Peyer's patch (tissue), 4 donors: Measurements from ENCODE around the gene INPP4A. TPM values are rescaled to one million over a fixed set of nuclear protein-coding genes. Genes with fewer than 3 reads are reported as not detected.
"Not testable (repeated sequence)": the region's sequence is repeated elsewhere in the genome, so short reads cannot be mapped to it uniquely, and the experiment has no call there.

Source experiments
- DNase-seq, 3 donors: peaks; one replicate each; pipeline ENCODE4 v3.0.0-alpha.2; 2017 to 2019
- H3K27ac ChIP-seq, 4 donors: fragments of 200-600 bp; sonication (generic); one replicate each; pipeline ENCODE4 v1.5.1; 2016 to 2019
- H3K27me3 ChIP-seq, 2 donors: fragments of 200-600 bp; sonication (generic); one replicate each; pipeline ENCODE4 v1.5.1; 2019
- H3K36me3 ChIP-seq, 3 donors: fragments of 200-600 bp; sonication (generic); one replicate each; pipeline ENCODE4 v1.5.1; 2016 to 2019
- H3K4me1 ChIP-seq, 4 donors: fragments of 200-600 bp; sonication (generic); one replicate each; pipeline ENCODE4 v1.5.1; 2016 to 2019
- H3K4me3 ChIP-seq, 4 donors: fragments of 200-600 bp; sonication (generic); 1 replicate in 3 of 4; 2 replicates in 1 of 4; pipeline ENCODE4 v1.5.1; 2016 to 2019; ENCODE audit warnings: mild to moderate bottlenecking in 1 of 4
- H3K9me3 ChIP-seq, 4 donors: fragments of 200-600 bp; sonication (generic); one replicate each; pipeline ENCODE4 v1.5.1; 2016 to 2019; ENCODE audit warnings: mild to moderate bottlenecking in 1 of 4
- CTCF ChIP-seq, 6 experiments: fragments of 450-650 bp in 4 of 6; fragments of 200-600 bp in 2 of 6; sonication (generic) in 1 of 6; IDR thresholded peaks; one replicate each; pipeline ENCODE4 v1.5.1; 2017 to 2019; ENCODE audit warnings: antibody characterized with exemption in 6 of 6, mild to moderate bottlenecking in 3 of 6, moderate library complexity in 1 of 6
- POLR2A ChIP-seq, 2 donors: fragments of 450-650 bp; IDR thresholded peaks; one replicate each; pipeline ENCODE4 v1.5.1; 2017; ENCODE audit warnings: antibody characterized with exemption in 2 of 2, mild to moderate bottlenecking in 2 of 2, moderate library complexity in 2 of 2
- total RNA-seq, 4 donors: library from RNA; depleted of rRNA; stranded (reverse); fragments of >200 nt; gene quantifications; one replicate each; pipeline ENCODE4 v1.1.0, GENCODE V29; 2016

The INPP4A gene
- total RNA-seq, 4 donors from 2014 or later, result 15.6 to 78.4 (median 27.4) TPM

DNA sequence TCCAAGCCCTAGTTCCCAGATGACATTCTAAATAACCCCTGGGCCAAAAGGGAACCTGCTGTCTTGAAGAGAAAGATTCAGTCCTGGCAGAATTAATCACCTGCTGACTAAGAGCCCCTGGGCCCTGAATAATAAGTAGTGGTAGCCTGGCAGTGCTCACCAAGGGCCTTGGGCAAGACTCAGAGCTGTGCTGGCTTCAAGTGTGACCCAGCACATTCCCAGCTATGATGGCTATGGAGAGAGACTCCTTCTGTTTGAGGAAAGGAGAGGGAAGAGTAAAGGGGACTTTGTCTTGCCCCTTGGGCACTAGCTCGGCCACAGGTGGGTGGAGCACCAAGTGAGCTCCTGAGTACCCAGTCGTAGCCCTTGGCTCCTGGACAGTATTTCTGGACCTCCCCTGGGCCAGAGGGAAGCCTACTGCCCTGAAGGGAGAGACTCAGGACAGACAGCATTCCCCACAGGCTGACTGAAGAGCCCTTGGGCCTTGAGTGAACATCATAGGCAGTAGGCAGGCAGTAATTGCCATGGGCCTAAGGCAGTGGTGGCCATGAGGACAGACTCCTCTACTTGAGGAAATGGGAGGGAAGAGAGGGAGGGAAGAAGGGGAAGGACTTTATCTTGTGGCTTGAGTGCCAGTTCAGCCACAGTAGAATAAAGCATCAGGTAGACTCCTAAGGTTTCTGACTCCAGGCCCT is 40.0 kb upstream of the INPP4A start:
- Histone ChIP-seq H3K27ac (no peak overlapping the region), H3K4me3 (no peak overlapping the region), H3K4me1 (no peaks in the 10 kb centered on the region), H3K9me3 (no peaks in the 10 kb centered on the region), H3K27me3 (no peaks in the 10 kb centered on the region), H3K36me3 (no peaks in the 10 kb centered on the region)
- no peak for TF ChIP-seq POLR2A (IDR thresholded peaks at IDR 0.05)
- no peak for TF ChIP-seq CTCF (IDR thresholded peaks at IDR 0.05)
- DNase-seq, result no peak

- H3K27ac ChIP-seq, result no peak overlapping the region
- no peaks in the 10 kb centered on the region for H3K36me3 ChIP-seq
These were observed 39.4 kb upstream of the INPP4A start for GRCh38 chr2:98405301-98405700.

DNA sequence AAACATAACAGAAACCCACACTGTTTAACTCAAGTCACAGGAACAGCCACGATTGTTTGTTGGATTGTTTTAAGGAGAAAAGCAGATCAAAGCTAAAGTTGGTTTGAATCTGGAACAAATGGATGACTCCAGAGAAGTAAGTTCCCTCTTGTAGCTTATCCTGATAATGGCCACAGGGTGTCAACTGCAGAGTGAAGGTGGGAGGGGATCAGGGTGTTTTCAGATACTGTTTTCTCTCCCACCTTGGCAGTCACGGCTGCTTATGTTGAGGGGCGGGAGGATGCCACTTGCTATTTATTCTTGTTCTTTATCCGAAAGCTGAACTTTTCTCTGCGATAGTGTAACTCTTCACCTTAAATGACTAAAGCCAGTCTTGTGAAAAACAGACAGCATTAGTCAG is 36.5 kb upstream of the INPP4A start:
- no peak for TF ChIP-seq POLR2A (IDR thresholded peaks at IDR 0.05)
- no peaks in the 10 kb centered on the region for H3K27me3 ChIP-seq
- no peak overlapping the region for H3K4me3 ChIP-seq
- H3K27ac ChIP-seq, result no peak overlapping the region
- no peaks in the 10 kb centered on the region for H3K4me1 ChIP-seq
- no peaks in the 10 kb centered on the region for H3K36me3 ChIP-seq
- DNase-seq, result no peak
- H3K9me3 ChIP-seq, result no peaks in the 10 kb centered on the region

More at GRCh38 chr2:98405301-98405700, 39.4 kb upstream of the INPP4A start:
- Histone ChIP-seq H3K9me3 (no peaks in the 10 kb centered on the region), H3K27me3 (no peaks in the 10 kb centered on the region), H3K4me3 (no peak overlapping the region), H3K4me1 (no peaks in the 10 kb centered on the region)
- no peak for DNase-seq
- TF ChIP-seq CTCF (IDR thresholded peaks at IDR 0.05) (no peak), POLR2A (IDR thresholded peaks at IDR 0.05) (no peak)

- Histone ChIP-seq H3K4me1 (no peaks in the 10 kb centered on the region), H3K27ac (no peak overlapping the region), H3K4me3 (no peak overlapping the region), H3K27me3 (no peaks in the 10 kb centered on the region), H3K9me3 (peaks cover 0 to 3% (median 0%) of the 10 kb centered on the region in 4 donors), H3K36me3 (no peaks in the 10 kb centered on the region)
- DNase-seq, result peak in 2 of 3 donors; percentile 44 to 70
- TF ChIP-seq POLR2A (IDR thresholded peaks at IDR 0.05) (no peak), CTCF (IDR thresholded peaks at IDR 0.05) (peak; percentile 71 to 92 (median 82))
These were observed 31.8 kb upstream of the INPP4A start for GRCh38 chr2:98412751-98413458.

- not testable (repeated sequence) for H3K9me3 ChIP-seq, H3K27ac ChIP-seq, H3K36me3 ChIP-seq, H3K27me3 ChIP-seq, DNase-seq, H3K4me3 ChIP-seq, H3K4me1 ChIP-seq
These were observed 30.4 kb upstream of the INPP4A start for GRCh38 chr2:98414246-98414645.

DNA sequence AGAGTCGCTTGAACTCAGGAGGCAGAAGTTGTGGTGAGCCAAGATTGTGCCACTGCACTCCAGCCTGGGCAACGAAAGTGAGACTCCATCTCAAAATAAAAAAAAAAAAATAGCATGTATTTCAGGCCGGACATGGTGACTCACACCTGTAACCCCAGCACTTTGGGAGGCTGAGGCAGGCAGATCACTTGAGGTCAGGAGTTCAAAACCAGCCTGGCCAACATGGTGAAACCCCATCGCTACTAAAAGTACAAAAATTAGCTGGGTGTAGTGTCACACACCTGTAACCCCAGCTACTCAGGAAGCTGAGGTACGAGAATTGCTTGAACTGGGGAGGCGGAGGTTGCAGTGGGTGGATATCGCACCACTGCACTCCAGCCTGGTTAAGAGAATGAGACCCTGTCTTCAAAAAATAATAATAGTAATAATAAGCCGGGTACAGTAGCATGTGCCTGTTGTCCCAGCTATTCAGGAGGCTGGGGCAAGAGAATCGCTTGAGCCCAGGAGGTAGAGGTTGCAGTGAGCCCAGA is 28.9 kb upstream of the INPP4A start:
- H3K27ac ChIP-seq, H3K27me3 ChIP-seq, H3K4me1 ChIP-seq, H3K4me3 ChIP-seq, DNase-seq, H3K36me3 ChIP-seq, H3K9me3 ChIP-seq: not testable (repeated sequence)

- no peak overlapping the region for H3K4me3 ChIP-seq
- no peaks in the 10 kb centered on the region for H3K36me3 ChIP-seq
- H3K4me1 ChIP-seq, result no peaks in the 10 kb centered on the region
- H3K27ac ChIP-seq, result no peak overlapping the region
- H3K27me3 ChIP-seq, result no peaks in the 10 kb centered on the region
- no peak for DNase-seq
- no peak for TF ChIP-seq POLR2A (IDR thresholded peaks at IDR 0.05)
- TF ChIP-seq CTCF (IDR thresholded peaks at IDR 0.05), result no peak
- H3K9me3 ChIP-seq, result peaks cover 0 to 3% (median 0%) of the 10 kb centered on the region in 4 donors
These were observed 28.1 kb upstream of the INPP4A start for GRCh38 chr2:98416383-98417159.
